A172 (cell line): ENCODE data around the gene INSIG2. TPM values are rescaled to one million over a fixed set of nuclear protein-coding genes. Genes with fewer than 3 reads are reported as not detected.

Experiments used
- DNase-seq: peaks from one replicate; pipeline ENCODE4 v3.0.0-alpha.2; 2015; ENCODE audit warnings: low spot score
- total RNA-seq: library from RNA; depleted of rRNA; stranded (reverse); fragments of >200 nt; shearing (Covaris generic); gene quantifications from 2 replicates; pipeline ENCODE4 v1.2.3, GENCODE V29; 2014; rRNA removed

Gene INSIG2
- total RNA-seq, 1 experiment from 2014 or later = 11.8 TPM

- DNase-seq = no peak
Observed at GRCh38 chr2:118127250-118127649, 39.0 kb downstream of the INSIG2 start.

GRCh38 chr2:118128826-118129225 lies 40.6 kb downstream of the INSIG2 start:
- DNase-seq = no peak

GRCh38 chr2:118130385-118130784 lies 42.1 kb downstream of the INSIG2 start:
- no peak for DNase-seq

- DNase-seq = no peak
Observed at GRCh38 chr2:118131771-118132170, 43.5 kb downstream of the INSIG2 start.

- no peak for DNase-seq
Observed at GRCh38 chr2:118133916-118134315, 45.6 kb downstream of the INSIG2 start.

GRCh38 chr2:118134650-118135049 lies 46.4 kb downstream of the INSIG2 start:
- DNase-seq = no peak

GRCh38 chr2:118145207-118145606 lies 56.9 kb downstream of the INSIG2 start:
- DNase-seq = no peak

- DNase-seq = no peak
Observed at GRCh38 chr2:118145806-118146205, 57.5 kb downstream of the INSIG2 start.

- no peak for DNase-seq
Observed at GRCh38 chr2:118146315-118147283, 58.3 kb downstream of the INSIG2 start.

GRCh38 chr2:118148133-118148532 lies 59.9 kb downstream of the INSIG2 start:
- DNase-seq = no peak

- DNase-seq = no peak
Observed at GRCh38 chr2:118148809-118149208, 60.5 kb downstream of the INSIG2 start.

- DNase-seq = no peak
Observed at GRCh38 chr2:118150294-118150693, 62.0 kb downstream of the INSIG2 start.

GRCh38 chr2:118151831-118152230 lies 63.6 kb downstream of the INSIG2 start:
- no peak for DNase-seq

GRCh38 chr2:118153433-118153832 lies 65.2 kb downstream of the INSIG2 start:
- no peak for DNase-seq

GRCh38 chr2:118154176-118154575 lies 65.9 kb downstream of the INSIG2 start:
- no peak for DNase-seq

Other genes with a start within 250 kb of the INSIG2 start
- gene CCDC93, start 74.4 kb upstream of the INSIG2 start, total RNA-seq = 15.0 and 21.8 TPM in 2 replicates